OCI-LY3 (cell line): ENCODE measurements around the gene SMAD7.

Experiments used
- H2AFZ ChIP-seq: fragments of 200-600, 300-600 bp; shearing (Covaris generic); 2 replicates; pipeline ENCODE4 v1.6.0; 2014; ENCODE audit warnings: antibody characterized with exemption, low read depth, low read length
- H3K27ac ChIP-seq: fragments of 200-600, 300-600 bp; sonication (generic); 2 replicates; pipeline ENCODE4 v1.5.1; 2014; ENCODE audit warnings: mild to moderate bottlenecking, low read length, moderate library complexity, mixed read lengths
- H3K27me3 ChIP-seq: fragments of 200-600, 300-600 bp; sonication (generic); 2 replicates; pipeline ENCODE4 v1.6.1; 2014; ENCODE audit warnings: low read depth, low read length, mixed read lengths
- H3K36me3 ChIP-seq: fragments of 200-600, 300-600 bp; sonication (generic); replicated peaks from 2 replicates; pipeline ENCODE3; 2014; ENCODE audit warnings: low read depth, low read length, mixed read lengths
- H3K4me1 ChIP-seq: fragments of 300-600, 200-600 bp; sonication (generic); 2 replicates; pipeline ENCODE4 v1.6.1; 2014; ENCODE audit warnings: low read length, mixed read lengths
- H3K4me2 ChIP-seq: fragments of 200-600, 300-600 bp; sonication (generic); 2 replicates; pipeline ENCODE4 v1.6.1; 2014; ENCODE audit warnings: low read length, mixed read lengths
- H3K4me3 ChIP-seq: fragments of 300-600, 200-600 bp; sonication (generic); 2 replicates; pipeline ENCODE4 v1.5.1; 2014; ENCODE audit warnings: antibody characterized with exemption, mild to moderate bottlenecking, low read length, moderate library complexity
- H3K79me2 ChIP-seq: fragments of 300-600, 200-600 bp; shearing (Covaris generic); 2 replicates; pipeline ENCODE4 v1.6.1; 2014; ENCODE audit warnings: mild to moderate bottlenecking, low read length, mixed read lengths
- H3K9ac ChIP-seq: fragments of 300-600, 200-600 bp; shearing (Covaris generic); 2 replicates; pipeline ENCODE4 v1.6.0; 2014; ENCODE audit warnings: mild to moderate bottlenecking, low read length, moderate library complexity
- H3K9me3 ChIP-seq: fragments of 200-600, 300-600 bp; shearing (Covaris generic); 2 replicates; pipeline ENCODE4 v1.6.1; 2014; ENCODE audit warnings: low read length, mixed read lengths; ENCODE audit not compliant: insufficient read depth
- H4K20me1 ChIP-seq: fragments of 200-600, 300-600 bp; sonication (generic); 2 replicates; pipeline ENCODE4 v1.6.1; 2016; ENCODE audit warnings: low read length, mixed read lengths; ENCODE audit not compliant: insufficient read depth
- EZH2phosphoT487 ChIP-seq: fragments of 200-600 bp; shearing (Covaris generic); IDR thresholded peaks from 2 replicates; pipeline ENCODE4 v1.6.1; 2018; ENCODE audit warnings: antibody characterized with exemption, mixed run types, low read depth
- TF ChIP-seq, protein P1 (sequence below): fragments of 200-600, 300-600 bp; sonication (generic); IDR thresholded peaks from 2 replicates; pipeline ENCODE4 v1.5.1; 2014; ENCODE audit warnings: antibody characterized with exemption, low read length, low read depth

The SMAD7 gene

DNA sequence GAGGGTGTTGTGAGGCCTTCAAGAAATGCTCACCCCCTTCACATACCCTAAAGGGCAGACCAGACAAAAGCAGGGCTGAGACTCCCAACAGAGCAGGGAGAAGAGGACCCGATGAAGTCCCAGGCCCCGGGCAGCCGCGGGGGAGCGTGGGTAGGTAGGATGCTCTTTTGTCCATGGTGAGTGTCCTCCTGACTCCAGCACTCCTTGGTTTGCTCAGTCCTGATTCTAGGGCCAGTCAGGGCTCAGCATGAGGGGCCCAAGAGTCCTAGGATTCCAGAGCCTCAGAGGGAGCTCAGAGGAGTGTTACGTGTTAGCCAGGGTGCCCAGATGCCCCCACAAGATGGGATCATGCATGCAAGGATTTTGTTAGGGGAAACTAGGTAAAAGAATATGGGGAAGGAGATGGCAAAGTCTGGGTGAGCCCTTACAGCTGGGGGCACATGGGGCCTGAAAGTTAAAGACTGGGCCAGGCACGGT is 64.8 kb downstream of the SMAD7 start:
- Histone ChIP-seq H3K4me2 (no peak overlapping the region), H3K27ac (no peak overlapping the region), H4K20me1 (no peaks in the 10 kb centered on the region), H3K9me3 (no peaks in the 10 kb centered on the region), H3K4me3 (no peak overlapping the region), H3K4me1 (no peaks in the 10 kb centered on the region), H3K79me2 (no peaks in the 10 kb centered on the region), H3K27me3 (0 out of 2 replicates have a peak, but pooled peaks cover under 1% of the 10 kb centered on the region), H3K36me3 (no peaks in the 10 kb centered on the region), H3K9ac (no peak overlapping the region), H2AFZ (no peak overlapping the region)
- TF ChIP-seq EZH2phosphoT487, result no peak
- TF ChIP-seq, protein P1, sequence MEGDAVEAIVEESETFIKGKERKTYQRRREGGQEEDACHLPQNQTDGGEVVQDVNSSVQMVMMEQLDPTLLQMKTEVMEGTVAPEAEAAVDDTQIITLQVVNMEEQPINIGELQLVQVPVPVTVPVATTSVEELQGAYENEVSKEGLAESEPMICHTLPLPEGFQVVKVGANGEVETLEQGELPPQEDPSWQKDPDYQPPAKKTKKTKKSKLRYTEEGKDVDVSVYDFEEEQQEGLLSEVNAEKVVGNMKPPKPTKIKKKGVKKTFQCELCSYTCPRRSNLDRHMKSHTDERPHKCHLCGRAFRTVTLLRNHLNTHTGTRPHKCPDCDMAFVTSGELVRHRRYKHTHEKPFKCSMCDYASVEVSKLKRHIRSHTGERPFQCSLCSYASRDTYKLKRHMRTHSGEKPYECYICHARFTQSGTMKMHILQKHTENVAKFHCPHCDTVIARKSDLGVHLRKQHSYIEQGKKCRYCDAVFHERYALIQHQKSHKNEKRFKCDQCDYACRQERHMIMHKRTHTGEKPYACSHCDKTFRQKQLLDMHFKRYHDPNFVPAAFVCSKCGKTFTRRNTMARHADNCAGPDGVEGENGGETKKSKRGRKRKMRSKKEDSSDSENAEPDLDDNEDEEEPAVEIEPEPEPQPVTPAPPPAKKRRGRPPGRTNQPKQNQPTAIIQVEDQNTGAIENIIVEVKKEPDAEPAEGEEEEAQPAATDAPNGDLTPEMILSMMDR, result no peak

DNA sequence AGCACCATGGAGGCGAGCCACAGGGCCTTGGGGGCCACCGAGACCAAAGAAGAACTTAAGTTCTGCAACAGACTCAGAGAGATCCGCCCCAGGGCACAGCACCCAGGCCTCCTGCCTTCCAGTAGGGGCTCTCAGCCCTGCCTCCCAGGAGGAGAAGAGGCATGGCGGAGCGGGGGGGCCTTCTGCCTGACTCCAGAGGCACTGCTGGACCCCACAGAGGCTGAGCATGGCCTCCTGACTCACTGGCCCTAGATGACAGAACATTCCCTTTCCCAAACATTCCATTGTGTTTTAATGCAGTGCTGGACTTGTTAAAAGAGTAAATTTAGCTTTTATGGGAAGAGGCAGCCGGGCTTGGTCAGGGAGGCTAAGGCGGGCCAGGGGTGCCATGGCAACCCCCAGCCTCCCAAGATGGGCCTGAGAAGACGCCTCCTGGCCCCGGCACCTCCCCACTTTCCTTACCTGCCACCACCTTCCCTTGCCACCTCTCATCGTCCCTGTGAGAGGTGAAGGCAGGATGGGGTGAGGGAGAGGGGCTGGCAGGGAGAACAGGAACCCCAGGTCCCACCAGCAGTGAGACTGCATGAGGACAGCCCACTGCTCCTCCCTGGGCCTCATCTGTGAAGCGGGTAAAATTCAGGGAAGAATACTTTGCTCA is 65.4 kb downstream of the SMAD7 start:
- no peaks in the 10 kb centered on the region for H3K4me1 ChIP-seq

GRCh38 chr18:48884771-48885170 is 66.0 kb downstream of the SMAD7 start:
- no peaks in the 10 kb centered on the region for H3K4me1 ChIP-seq
- no peak overlapping the region for H3K4me2 ChIP-seq
- H3K36me3 ChIP-seq, result no peaks in the 10 kb centered on the region
- H3K79me2 ChIP-seq, result no peaks in the 10 kb centered on the region
- H3K27me3 ChIP-seq, result peaks cover 13% of the 10 kb centered on the region
- H3K9me3 ChIP-seq, result no peaks in the 10 kb centered on the region
- no peak overlapping the region for H3K9ac ChIP-seq
- no peak overlapping the region for H2AFZ ChIP-seq
- H4K20me1 ChIP-seq, result no peaks in the 10 kb centered on the region
- H3K27ac ChIP-seq, result no peak overlapping the region
- H3K4me3 ChIP-seq, result no peak overlapping the region
- TF ChIP-seq EZH2phosphoT487, result no peak
- TF ChIP-seq, protein P1, result no peak

More for the DNA sequence above, 65.4 kb downstream of the SMAD7 start:
- H3K36me3 ChIP-seq, result no peaks in the 10 kb centered on the region
- no peak overlapping the region for H3K4me2 ChIP-seq
- no peaks in the 10 kb centered on the region for H4K20me1 ChIP-seq
- H2AFZ ChIP-seq, result no peak overlapping the region
- H3K27me3 ChIP-seq, result peaks cover 6% of the 10 kb centered on the region; the same call in 1 of the 2 replicates
- no peak overlapping the region for H3K27ac ChIP-seq
- H3K4me3 ChIP-seq, result no peak overlapping the region
- no peak for TF ChIP-seq EZH2phosphoT487
- TF ChIP-seq, protein P1, result no peak
- H3K9ac ChIP-seq, result no peak overlapping the region
- H3K9me3 ChIP-seq, result no peaks in the 10 kb centered on the region
- H3K79me2 ChIP-seq, result no peaks in the 10 kb centered on the region

- peaks cover 3% of the 10 kb centered on the region; the same call in 1 of the 2 replicates for H3K4me1 ChIP-seq
- H3K27ac ChIP-seq, result no peak overlapping the region
- H3K4me3 ChIP-seq, result no peak overlapping the region
- no peaks in the 10 kb centered on the region for H3K9me3 ChIP-seq
- peaks cover 17% of the 10 kb centered on the region for H3K27me3 ChIP-seq
- no peaks in the 10 kb centered on the region for H3K36me3 ChIP-seq
- H2AFZ ChIP-seq, result no peak overlapping the region
- no peak overlapping the region for H3K9ac ChIP-seq
- H4K20me1 ChIP-seq, result no peaks in the 10 kb centered on the region
- no peaks in the 10 kb centered on the region for H3K79me2 ChIP-seq
- TF ChIP-seq EZH2phosphoT487, result no peak
- TF ChIP-seq, protein P1, result no peak
- H3K4me2 ChIP-seq, result no peak overlapping the region
Observed at GRCh38 chr18:48884306-48884705, 66.5 kb downstream of the SMAD7 start.
